ENCODE results near the gene LMX1B.

- TF ChIP-seq POLR2A (IDR thresholded peaks at IDR 0.05; ENCODE audit: low read depth, low read length): no peak
- no peak for TF ChIP-seq CEBPB (IDR thresholded peaks at IDR 0.05; ENCODE audit: low read depth, low read length)
- TF ChIP-seq, protein P1, sequence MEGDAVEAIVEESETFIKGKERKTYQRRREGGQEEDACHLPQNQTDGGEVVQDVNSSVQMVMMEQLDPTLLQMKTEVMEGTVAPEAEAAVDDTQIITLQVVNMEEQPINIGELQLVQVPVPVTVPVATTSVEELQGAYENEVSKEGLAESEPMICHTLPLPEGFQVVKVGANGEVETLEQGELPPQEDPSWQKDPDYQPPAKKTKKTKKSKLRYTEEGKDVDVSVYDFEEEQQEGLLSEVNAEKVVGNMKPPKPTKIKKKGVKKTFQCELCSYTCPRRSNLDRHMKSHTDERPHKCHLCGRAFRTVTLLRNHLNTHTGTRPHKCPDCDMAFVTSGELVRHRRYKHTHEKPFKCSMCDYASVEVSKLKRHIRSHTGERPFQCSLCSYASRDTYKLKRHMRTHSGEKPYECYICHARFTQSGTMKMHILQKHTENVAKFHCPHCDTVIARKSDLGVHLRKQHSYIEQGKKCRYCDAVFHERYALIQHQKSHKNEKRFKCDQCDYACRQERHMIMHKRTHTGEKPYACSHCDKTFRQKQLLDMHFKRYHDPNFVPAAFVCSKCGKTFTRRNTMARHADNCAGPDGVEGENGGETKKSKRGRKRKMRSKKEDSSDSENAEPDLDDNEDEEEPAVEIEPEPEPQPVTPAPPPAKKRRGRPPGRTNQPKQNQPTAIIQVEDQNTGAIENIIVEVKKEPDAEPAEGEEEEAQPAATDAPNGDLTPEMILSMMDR (conservative IDR thresholded peaks at IDR 0.05; ENCODE audit: low read depth, low read length): no peak
- no peak for TF ChIP-seq RFX5 (IDR thresholded peaks at IDR 0.05; ENCODE audit: low read depth, low read length)
Measured at GRCh38 chr9:126733005-126733404, 119.3 kb downstream of the LMX1B start.

Measured in IMR-90 (cell line).